Measurements from ENCODE around the gene STRIP2.

GRCh38 chr7:129514683-129515082, 80.5 kb downstream of the STRIP2 start:
- no peak for TF ChIP-seq TCF12 (IDR thresholded peaks at IDR 0.05; ENCODE audit: low read depth)
- no peak for TF ChIP-seq CREB1 (IDR thresholded peaks at IDR 0.05; ENCODE audit: low read depth)
- no peak for TF ChIP-seq EGR1 (IDR thresholded peaks at IDR 0.05)
- no peak for TF ChIP-seq YY1 (IDR thresholded peaks at IDR 0.05; ENCODE audit: low read depth)
- no peak for TF ChIP-seq CEBPB (IDR thresholded peaks at IDR 0.05)

Measured in Ishikawa (cell line).